Measurements from ENCODE around the gene DAZL.

- TF ChIP-seq CTCF (IDR thresholded peaks at IDR 0.05), result no peak
- no peak for TF ChIP-seq ZFX (IDR thresholded peaks at IDR 0.05; ENCODE audit: borderline replicate concordance)
These were observed 4.8 kb upstream of the DAZL start for GRCh38 chr3:16609927-16610580.

All from 22Rv1 (cell line).